ENCODE measurements around the gene CYP2W1. TPM values are rescaled to one million over a fixed set of nuclear protein-coding genes. Genes with fewer than 3 reads are reported as not detected.

CYP2W1 gene
- total RNA-seq, 1 experiment from 2014 or later: not detected

DNA sequence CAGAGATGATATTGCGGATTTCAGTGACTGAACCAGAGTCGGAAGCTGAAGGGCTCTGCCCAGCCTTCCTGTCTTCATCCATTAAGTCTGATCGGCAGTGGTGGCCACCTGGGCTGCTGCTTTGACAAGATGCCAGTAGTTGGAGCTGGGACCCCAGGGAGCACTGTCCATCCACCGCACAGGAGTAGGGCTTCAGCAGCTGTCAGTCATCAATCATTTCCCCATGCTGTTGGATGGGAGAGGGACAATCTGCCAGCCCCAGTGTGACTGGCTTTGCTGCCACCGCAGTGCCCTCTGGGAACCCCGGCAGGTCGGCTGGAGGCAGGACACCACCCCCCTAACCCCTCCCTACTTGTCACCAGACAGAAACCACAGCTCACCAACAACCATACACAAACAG is 38.4 kb downstream of the CYP2W1 start:
- Mint-ChIP-seq H3K27me3 (ENCODE audit: low read depth) (no peaks in the 10 kb centered on the region), H3K9me3 (no peaks in the 10 kb centered on the region), H3K36me3 (peaks cover 3% of the 10 kb centered on the region; the same call in 1 of the 2 replicates), H3K4me3 (no peak overlapping the region), H3K4me1 (no peaks in the 10 kb centered on the region), H3K27ac (no peak overlapping the region)
- ATAC-seq: no peak
- CTCF ChIA-PET: interaction anchor here (1.8 to 3.7 kb wide), 2 partner anchors 28 to 45 kb away, joined by 13 to 20 read pairs; no protein-coding TSS in a partner anchor
- POLR2A ChIA-PET: no interaction called here
- TF ChIP-seq NR1H2 (CRISPR knock-in tag; IDR thresholded peaks at IDR 0.05) (no peak), ZNF263 (CRISPR knock-in tag; IDR thresholded peaks at IDR 0.05; ENCODE audit: low read depth) (no peak), ZNF317 (CRISPR knock-in tag; IDR thresholded peaks at IDR 0.05; ENCODE audit: borderline replicate concordance, low read depth) (no peak), TP53 (CRISPR knock-in tag; IDR thresholded peaks at IDR 0.05) (no peak), ZNF121 (CRISPR knock-in tag; IDR thresholded peaks at IDR 0.05) (no peak)
- TF ChIP-seq, protein P1, sequence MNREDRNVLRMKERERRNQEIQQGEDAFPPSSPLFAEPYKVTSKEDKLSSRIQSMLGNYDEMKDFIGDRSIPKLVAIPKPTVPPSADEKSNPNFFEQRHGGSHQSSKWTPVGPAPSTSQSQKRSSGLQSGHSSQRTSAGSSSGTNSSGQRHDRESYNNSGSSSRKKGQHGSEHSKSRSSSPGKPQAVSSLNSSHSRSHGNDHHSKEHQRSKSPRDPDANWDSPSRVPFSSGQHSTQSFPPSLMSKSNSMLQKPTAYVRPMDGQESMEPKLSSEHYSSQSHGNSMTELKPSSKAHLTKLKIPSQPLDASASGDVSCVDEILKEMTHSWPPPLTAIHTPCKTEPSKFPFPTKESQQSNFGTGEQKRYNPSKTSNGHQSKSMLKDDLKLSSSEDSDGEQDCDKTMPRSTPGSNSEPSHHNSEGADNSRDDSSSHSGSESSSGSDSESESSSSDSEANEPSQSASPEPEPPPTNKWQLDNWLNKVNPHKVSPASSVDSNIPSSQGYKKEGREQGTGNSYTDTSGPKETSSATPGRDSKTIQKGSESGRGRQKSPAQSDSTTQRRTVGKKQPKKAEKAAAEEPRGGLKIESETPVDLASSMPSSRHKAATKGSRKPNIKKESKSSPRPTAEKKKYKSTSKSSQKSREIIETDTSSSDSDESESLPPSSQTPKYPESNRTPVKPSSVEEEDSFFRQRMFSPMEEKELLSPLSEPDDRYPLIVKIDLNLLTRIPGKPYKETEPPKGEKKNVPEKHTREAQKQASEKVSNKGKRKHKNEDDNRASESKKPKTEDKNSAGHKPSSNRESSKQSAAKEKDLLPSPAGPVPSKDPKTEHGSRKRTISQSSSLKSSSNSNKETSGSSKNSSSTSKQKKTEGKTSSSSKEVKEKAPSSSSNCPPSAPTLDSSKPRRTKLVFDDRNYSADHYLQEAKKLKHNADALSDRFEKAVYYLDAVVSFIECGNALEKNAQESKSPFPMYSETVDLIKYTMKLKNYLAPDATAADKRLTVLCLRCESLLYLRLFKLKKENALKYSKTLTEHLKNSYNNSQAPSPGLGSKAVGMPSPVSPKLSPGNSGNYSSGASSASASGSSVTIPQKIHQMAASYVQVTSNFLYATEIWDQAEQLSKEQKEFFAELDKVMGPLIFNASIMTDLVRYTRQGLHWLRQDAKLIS (CRISPR knock-in tag; IDR thresholded peaks at IDR 0.05; ENCODE audit: borderline replicate concordance): no peak
- TF ChIP-seq, protein P2, sequence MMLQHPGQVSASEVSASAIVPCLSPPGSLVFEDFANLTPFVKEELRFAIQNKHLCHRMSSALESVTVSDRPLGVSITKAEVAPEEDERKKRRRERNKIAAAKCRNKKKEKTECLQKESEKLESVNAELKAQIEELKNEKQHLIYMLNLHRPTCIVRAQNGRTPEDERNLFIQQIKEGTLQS (CRISPR knock-in tag; conservative IDR thresholded peaks at IDR 0.05): no peak
- TF ChIP-seq, protein P3, sequence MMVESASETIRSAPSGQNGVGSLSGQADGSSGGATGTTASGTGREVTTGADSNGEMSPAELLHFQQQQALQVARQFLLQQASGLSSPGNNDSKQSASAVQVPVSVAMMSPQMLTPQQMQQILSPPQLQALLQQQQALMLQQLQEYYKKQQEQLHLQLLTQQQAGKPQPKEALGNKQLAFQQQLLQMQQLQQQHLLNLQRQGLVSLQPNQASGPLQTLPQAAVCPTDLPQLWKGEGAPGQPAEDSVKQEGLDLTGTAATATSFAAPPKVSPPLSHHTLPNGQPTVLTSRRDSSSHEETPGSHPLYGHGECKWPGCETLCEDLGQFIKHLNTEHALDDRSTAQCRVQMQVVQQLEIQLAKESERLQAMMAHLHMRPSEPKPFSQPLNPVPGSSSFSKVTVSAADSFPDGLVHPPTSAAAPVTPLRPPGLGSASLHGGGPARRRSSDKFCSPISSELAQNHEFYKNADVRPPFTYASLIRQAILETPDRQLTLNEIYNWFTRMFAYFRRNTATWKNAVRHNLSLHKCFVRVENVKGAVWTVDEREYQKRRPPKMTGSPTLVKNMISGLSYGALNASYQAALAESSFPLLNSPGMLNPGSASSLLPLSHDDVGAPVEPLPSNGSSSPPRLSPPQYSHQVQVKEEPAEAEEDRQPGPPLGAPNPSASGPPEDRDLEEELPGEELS (CRISPR knock-in tag; IDR thresholded peaks at IDR 0.05): no peak
- no peak for DNase-seq (ENCODE audit: low spot score)

DNA sequence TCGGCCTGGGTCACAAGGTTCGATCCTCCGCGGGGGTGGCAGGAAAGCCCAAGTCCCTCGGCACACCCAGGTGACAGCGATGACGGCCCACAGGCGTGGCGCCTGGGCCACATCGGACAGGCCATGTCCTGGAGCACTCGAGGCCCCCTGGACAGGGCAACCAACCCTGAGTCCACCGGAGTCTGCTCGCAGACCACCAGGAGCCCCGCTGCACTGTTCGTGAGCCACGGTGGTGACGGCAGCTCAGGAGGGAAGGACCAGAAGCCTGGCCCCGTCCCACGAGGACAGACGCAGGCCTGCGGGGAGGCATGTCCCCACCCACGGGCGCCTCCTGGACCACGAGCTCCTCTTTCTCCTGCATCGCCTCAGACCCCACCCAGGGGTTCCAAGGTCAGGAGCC is 39.0 kb downstream of the CYP2W1 start:
- Mint-ChIP-seq H3K4me3 (no peak overlapping the region), H3K36me3 (peaks cover 3% of the 10 kb centered on the region; the same call in 1 of the 2 replicates), H3K27me3 (ENCODE audit: low read depth) (no peaks in the 10 kb centered on the region), H3K27ac (no peak overlapping the region), H3K4me1 (no peaks in the 10 kb centered on the region), H3K9me3 (no peaks in the 10 kb centered on the region)
- ATAC-seq: no peak
- ChIA-PET POLR2A (no interaction called here), CTCF (interaction anchor here (1.1 to 3.7 kb wide), 3 partner anchors 29 to 64 kb away, joined by 3 to 20 read pairs (median 5); no protein-coding TSS in a partner anchor)
- TF ChIP-seq CREB1 (CRISPR knock-in tag; IDR thresholded peaks at IDR 0.05): no peak
- no peak for TF ChIP-seq JUN (CRISPR knock-in tag; IDR thresholded peaks at IDR 0.05)
- no peak for TF ChIP-seq EMX1 (CRISPR knock-in tag; IDR thresholded peaks at IDR 0.05)
- no peak for TF ChIP-seq ZNF423 (CRISPR knock-in tag; IDR thresholded peaks at IDR 0.05)
- TF ChIP-seq, protein P4, sequence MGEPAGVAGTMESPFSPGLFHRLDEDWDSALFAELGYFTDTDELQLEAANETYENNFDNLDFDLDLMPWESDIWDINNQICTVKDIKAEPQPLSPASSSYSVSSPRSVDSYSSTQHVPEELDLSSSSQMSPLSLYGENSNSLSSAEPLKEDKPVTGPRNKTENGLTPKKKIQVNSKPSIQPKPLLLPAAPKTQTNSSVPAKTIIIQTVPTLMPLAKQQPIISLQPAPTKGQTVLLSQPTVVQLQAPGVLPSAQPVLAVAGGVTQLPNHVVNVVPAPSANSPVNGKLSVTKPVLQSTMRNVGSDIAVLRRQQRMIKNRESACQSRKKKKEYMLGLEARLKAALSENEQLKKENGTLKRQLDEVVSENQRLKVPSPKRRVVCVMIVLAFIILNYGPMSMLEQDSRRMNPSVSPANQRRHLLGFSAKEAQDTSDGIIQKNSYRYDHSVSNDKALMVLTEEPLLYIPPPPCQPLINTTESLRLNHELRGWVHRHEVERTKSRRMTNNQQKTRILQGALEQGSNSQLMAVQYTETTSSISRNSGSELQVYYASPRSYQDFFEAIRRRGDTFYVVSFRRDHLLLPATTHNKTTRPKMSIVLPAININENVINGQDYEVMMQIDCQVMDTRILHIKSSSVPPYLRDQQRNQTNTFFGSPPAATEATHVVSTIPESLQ (CRISPR knock-in tag; IDR thresholded peaks at IDR 0.05): no peak
- no peak for TF ChIP-seq SMAD3 (CRISPR knock-in tag; IDR thresholded peaks at IDR 0.05; ENCODE audit: borderline replicate concordance)
- TF ChIP-seq TEAD4 (CRISPR knock-in tag; IDR thresholded peaks at IDR 0.05): no peak
- TF ChIP-seq ZNF416 (CRISPR knock-in tag; IDR thresholded peaks at IDR 0.05): no peak
- TF ChIP-seq TEAD1 (CRISPR knock-in tag; IDR thresholded peaks at IDR 0.05): no peak
- TF ChIP-seq ZNF671 (CRISPR knock-in tag; IDR thresholded peaks at IDR 0.05): no peak
- TF ChIP-seq, protein P5, sequence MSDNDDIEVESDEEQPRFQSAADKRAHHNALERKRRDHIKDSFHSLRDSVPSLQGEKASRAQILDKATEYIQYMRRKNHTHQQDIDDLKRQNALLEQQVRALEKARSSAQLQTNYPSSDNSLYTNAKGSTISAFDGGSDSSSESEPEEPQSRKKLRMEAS (CRISPR knock-in tag; IDR thresholded peaks at IDR 0.05): no peak
- TF ChIP-seq, protein P6, sequence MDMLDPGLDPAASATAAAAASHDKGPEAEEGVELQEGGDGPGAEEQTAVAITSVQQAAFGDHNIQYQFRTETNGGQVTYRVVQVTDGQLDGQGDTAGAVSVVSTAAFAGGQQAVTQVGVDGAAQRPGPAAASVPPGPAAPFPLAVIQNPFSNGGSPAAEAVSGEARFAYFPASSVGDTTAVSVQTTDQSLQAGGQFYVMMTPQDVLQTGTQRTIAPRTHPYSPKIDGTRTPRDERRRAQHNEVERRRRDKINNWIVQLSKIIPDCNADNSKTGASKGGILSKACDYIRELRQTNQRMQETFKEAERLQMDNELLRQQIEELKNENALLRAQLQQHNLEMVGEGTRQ (CRISPR knock-in tag; IDR thresholded peaks at IDR 0.05): no peak
- TF ChIP-seq SP1 (CRISPR knock-in tag; conservative IDR thresholded peaks at IDR 0.05): no peak
- no peak for DNase-seq (ENCODE audit: low spot score)
